Prostate gland (tissue), 2 donors: ENCODE results near the gene PPP1R37.

Source experiments
- CTCF ChIP-seq, 4 experiments: fragments of 200-600 bp in 2 of 4; fragments of 450-650 bp in 2 of 4; sonication (generic) in 2 of 4; IDR thresholded peaks; 1 replicate in 3 of 4; 2 replicates in 1 of 4; pipeline ENCODE4 v1.5.1; 2016 to 2019; ENCODE audit warnings: antibody characterized with exemption in 4 of 4, mild to moderate bottlenecking in 2 of 4, moderate library complexity in 2 of 4
- POLR2A ChIP-seq: fragments of 450-650 bp; IDR thresholded peaks from one replicate; pipeline ENCODE4 v1.6.1; 2016; ENCODE audit warnings: antibody characterized with exemption, mild to moderate bottlenecking
- POLR2AphosphoS5 ChIP-seq: sonication (generic); formaldehyde crosslinking; IDR thresholded peaks from one replicate; pipeline ENCODE4 v1.6.1; 2017; ENCODE audit warnings: antibody characterized with exemption

GRCh38 chr19:45050036-45050435 is 42.9 kb upstream of the PPP1R37 start:
- TF ChIP-seq POLR2AphosphoS5 (no peak), CTCF (IDR thresholded peaks at IDR 0.05) (no peak), POLR2A (no peak)
